H1 (cell line): ENCODE measurements around the gene GCM1.

Experiments used
- EZH2 ChIP-seq: fragments of 200-600 bp; sonication (generic); IDR thresholded peaks from 2 replicates; pipeline ENCODE4 v1.7.1; 2012; ENCODE audit warnings: low read depth, mild to moderate bottlenecking, moderate library complexity, low read length, inconsistent platforms; ENCODE audit not compliant: severe bottlenecking
- TF ChIP-seq, protein P1 (sequence below): IDR thresholded peaks from 2 replicates; pipeline ENCODE4 v1.6.1; 2011; ENCODE audit warnings: low read depth, mild to moderate bottlenecking, low read length; ENCODE audit not compliant: insufficient read depth

DNA sequence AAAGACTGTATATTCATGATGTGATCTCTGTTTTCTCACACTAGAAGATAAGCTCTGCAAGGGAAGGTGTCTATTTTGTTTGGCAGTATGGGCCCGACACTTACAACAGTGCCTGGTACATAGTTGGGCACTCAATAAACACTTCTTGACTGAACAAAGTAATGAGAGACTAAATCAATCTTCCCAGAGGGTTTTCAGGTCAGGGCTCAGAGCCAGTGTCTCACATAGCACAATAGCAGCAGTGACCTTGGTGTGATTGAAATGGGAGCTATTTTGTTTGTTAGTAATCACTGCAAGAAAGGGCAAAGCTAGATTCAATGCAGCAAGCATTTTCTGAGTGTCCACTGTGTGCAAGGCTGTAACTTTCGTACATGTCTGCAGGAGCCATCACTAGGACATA lies 26.4 kb upstream of the GCM1 start:
- TF ChIP-seq, protein P1, sequence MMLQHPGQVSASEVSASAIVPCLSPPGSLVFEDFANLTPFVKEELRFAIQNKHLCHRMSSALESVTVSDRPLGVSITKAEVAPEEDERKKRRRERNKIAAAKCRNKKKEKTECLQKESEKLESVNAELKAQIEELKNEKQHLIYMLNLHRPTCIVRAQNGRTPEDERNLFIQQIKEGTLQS, result no peak
- TF ChIP-seq EZH2, result no peak
